Measurements from ENCODE around the gene ADTRP. TPM values are rescaled to one million over a fixed set of nuclear protein-coding genes. Genes with fewer than 3 reads are reported as not detected.

Gene ADTRP
- total and polyA plus RNA-seq, 2 of the 13 experiments (the other 11 are each of a cell fraction or from before 2014, with no cell fraction given) = not detected

- Histone ChIP-seq H3K27me3 (ENCODE audit: control insufficient read depth in 1 of 2, insufficient read depth in 2 of 2, low read length in 2 of 2) (peaks cover 0 to 2% of the 10 kb centered on the region in 2 experiments; a peak in 2 of 5 replicates), H3K36me3 (replicated peaks in 1 of 2; ENCODE audit: control insufficient read depth in 1 of 2, insufficient read depth in 2 of 2, low read length in 2 of 2) (no peaks in the 10 kb centered on the region), H3K79me2 (ENCODE audit: insufficient read depth, low read length) (no peaks in the 10 kb centered on the region), H4K20me1 (ENCODE audit: insufficient read depth, low read length) (no peaks in the 10 kb centered on the region), H3K9me3 (ENCODE audit: low read length) (no peaks in the 10 kb centered on the region), H2AFZ (ENCODE audit: low read length) (no peak overlapping the region), H3K9ac (ENCODE audit: insufficient read depth, low read depth, low read length) (no peak overlapping the region), H3K4me2 (ENCODE audit: low read depth, low read length) (no peak overlapping the region), H3K4me3 (replicated peaks in 1 of 3; ENCODE audit: insufficient read depth in 1 of 3, low read depth in 2 of 3, low read length in 3 of 3) (no peak overlapping the region), H3K27ac (ENCODE audit: extremely low read length, insufficient read depth, low read length) (no peak overlapping the region), H3K4me1 (ENCODE audit: insufficient read depth, low read length) (no peaks in the 10 kb centered on the region)
- POLR2A ChIA-PET = no interaction called here
- BruUV-seq (replicated peaks) = no TSS peak
- CTCF ChIA-PET (ENCODE audit: low intra/inter-chr PET ratio, low total read pairs) = no interaction called here
- intact Hi-C loops (cut with micrococcal nuclease; ENCODE audit: unreplicated experiment) (no loop called here), in situ Hi-C loops (cut with HindIII; ENCODE audit: extremely low pct_ligation_motif_present, low pct_unique_long_range_greater_than_20kb) (no loop called here)
- DNase-seq (ENCODE audit: low spot score) (no peak), FAIRE-seq (no peak), ATAC-seq (no peak)
- TF ChIP-seq TAF1 (CRISPR knock-in tag; IDR thresholded peaks at IDR 0.05) (no peak), JARID2 (CRISPR knock-in tag; IDR thresholded peaks at IDR 0.05; ENCODE audit: insufficient replicate concordance) (no peak), ETV5 (CRISPR knock-in tag; IDR thresholded peaks at IDR 0.05; ENCODE audit: borderline replicate concordance) (no peak), TGIF2 (CRISPR knock-in tag; IDR thresholded peaks at IDR 0.05) (no peak), ZNF609 (CRISPR knock-in tag; IDR thresholded peaks at IDR 0.05; ENCODE audit: borderline replicate concordance) (no peak), SMC3 (IDR thresholded peaks at IDR 0.05; ENCODE audit: low read length) (no peak), BHLHE40 (IDR thresholded peaks at IDR 0.05; ENCODE audit: low read length) (no peak), POLR2G (IDR thresholded peaks at IDR 0.05; ENCODE audit: low read depth, low read length) (no peak), SP2 (CRISPR knock-in tag; IDR thresholded peaks at IDR 0.05) (no peak), CBX1 (IDR thresholded peaks at IDR 0.05; ENCODE audit: low read depth) (no peak)
- 3% methylated on average over 4 of the region's 4 CpGs for WGBS (ENCODE audit: low lambda C conversion rate)
These were observed 37.7 kb downstream of the ADTRP start for GRCh38 chr6:11740875-11741274.

Measured in HepG2 (cell line).